Activated T-cell treated with anti-CD3 and anti-CD28 coated beads for 1 hour (primary cell): ENCODE measurements around the gene IGSF23.

ENCODE experiments used
- DNase-seq: peaks from one replicate; pipeline ENCODE4 v3.0.0-alpha.2; 2020; ENCODE audit warnings: low read depth

The IGSF23 gene, protein sequence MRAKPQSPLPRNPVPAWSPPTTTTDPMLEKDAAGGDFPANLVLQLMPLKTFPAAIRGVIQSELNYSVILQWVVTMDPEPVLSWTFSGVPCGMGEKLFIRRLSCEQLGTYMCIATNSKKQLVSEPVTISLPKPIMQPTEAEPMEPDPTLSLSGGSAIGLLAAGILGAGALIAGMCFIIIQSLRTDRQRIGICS

DNA sequence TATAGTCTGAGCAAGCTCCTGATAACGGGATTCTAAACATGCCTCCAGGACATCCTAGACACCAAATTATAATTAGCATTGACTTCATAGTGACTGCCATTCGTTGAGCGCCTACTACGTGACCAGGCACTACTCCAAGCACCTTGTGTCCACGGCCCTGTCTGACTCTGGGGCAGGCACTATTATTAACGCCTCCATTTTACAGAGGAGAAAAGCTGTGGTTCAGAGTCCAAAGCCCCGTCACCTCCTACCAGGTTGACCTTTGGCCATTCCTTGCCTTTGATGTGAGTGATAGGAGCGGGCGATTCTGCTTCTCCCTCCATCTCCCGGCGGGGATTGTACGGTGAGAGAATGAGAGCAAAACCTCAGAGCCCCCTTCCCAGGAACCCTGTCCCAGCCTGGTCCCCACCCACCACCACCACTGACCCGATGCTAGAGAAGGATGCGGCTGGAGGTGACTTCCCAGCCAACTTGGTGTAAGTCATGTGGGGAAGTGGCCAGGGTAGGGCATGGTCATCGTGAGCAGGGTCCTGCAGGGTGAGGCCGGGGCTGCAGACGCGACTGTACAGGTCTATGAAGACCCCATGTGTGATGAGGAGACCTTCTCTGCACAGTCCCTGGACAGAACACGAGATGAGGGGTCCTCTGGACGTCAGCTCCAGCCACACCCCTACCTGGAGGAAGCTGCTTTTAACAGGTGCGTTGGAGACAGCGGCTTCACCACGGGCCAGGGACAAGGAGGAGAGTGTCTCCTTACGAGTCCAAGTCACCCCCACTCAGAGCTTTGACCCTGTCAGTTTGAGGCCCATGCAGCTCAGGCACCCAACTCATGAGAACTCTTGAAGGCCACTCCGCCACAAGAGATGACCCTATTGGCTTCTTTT lies at the start of gene IGSF23:
IGSF23 (plus strand) TSS at position 269 of the 884 bp plus-strand sequence; CDS start at position 352, 83 bp downstream.
- no peak for DNase-seq

DNA sequence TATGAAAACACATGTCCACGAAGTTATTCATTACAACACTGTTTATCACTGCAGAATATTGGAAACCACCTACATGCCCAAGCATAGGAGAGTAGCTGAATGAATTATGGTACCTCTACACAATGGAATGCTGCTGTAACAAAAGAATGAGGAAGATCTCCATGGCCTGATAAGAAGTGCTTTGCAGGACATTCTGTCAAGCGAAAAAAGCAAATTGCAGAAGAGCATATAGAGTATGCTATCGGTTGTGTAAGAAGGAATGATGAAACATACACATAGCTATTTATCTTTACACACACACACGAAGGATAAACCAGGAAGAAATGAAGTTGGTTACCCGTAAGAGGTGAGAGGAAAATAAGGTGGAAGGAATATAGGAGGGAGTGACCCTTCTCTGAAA lies 46.4 kb upstream of the IGSF23 start:
- no peak for DNase-seq

DNA sequence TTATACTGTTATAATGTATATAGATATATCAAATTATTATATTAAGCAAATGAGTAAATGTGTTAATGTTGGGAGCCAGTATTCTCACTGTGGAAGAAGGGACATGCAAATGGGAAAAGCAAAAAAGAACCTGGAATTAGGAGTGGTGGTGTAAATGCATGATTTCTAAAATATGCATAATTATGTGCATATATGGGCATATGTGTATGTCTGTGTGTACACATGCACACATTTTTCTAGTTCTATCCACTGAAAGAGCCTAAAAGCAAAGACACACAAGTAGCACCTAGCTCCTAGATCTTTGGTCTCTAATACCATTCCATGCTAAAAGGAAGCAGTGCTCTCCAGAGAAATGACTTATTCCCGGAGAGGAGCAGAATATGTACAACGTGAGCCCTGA lies 45.6 kb upstream of the IGSF23 start:
- no peak for DNase-seq

DNA sequence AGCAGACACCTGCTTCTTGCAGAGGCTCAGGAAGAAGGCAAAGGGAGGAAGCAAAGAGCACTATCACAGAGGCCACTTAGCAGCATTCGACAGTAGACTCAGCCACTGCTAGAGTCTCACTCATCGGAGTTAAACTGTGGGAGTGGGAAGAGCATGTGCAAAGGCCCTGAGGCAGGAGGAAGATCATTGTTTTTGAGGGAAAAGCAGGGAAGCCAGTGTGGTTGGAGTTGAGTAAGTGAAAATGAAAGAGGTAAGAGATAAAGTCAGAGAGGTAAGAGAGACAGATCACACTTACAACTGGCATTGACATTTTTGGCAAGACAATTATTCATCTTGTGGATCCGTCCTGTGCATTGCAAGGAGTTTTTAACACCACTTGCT lies 42.8 kb upstream of the IGSF23 start:
- DNase-seq: no peak

DNA sequence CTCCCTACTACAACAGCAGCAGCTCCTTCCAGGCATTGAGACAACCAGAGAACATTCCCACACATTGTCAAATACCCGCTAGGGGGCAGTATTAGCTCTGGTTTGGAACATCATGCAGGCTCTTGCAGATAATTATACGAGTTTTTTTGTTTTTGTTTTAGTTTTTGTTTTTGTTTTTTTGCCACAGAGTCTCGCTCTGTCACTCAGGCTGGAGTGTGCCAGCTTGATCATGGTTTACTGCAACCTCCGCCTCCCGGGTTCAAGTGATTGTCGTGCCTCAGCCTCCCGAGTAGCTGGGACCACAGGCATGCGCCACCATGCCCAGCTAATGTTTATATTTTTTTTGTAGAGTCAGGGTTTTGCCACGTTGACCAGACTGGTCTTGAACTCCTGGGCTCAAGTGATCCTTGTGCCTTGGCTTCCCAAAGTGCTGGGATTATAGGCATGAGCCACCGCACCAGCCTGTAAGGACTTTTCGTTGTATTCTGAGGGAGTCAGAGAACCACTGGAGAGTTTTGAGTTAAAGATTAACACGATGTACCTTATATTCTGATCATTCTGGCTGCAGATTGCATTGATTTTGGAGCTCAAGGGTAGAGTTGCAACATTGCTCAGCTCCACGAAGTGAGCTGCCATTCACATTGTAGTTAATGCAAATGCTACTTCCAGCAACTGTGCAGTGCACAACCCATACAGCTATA lies 42.2 kb upstream of the IGSF23 start:
- DNase-seq: peak; percentile 18

DNA sequence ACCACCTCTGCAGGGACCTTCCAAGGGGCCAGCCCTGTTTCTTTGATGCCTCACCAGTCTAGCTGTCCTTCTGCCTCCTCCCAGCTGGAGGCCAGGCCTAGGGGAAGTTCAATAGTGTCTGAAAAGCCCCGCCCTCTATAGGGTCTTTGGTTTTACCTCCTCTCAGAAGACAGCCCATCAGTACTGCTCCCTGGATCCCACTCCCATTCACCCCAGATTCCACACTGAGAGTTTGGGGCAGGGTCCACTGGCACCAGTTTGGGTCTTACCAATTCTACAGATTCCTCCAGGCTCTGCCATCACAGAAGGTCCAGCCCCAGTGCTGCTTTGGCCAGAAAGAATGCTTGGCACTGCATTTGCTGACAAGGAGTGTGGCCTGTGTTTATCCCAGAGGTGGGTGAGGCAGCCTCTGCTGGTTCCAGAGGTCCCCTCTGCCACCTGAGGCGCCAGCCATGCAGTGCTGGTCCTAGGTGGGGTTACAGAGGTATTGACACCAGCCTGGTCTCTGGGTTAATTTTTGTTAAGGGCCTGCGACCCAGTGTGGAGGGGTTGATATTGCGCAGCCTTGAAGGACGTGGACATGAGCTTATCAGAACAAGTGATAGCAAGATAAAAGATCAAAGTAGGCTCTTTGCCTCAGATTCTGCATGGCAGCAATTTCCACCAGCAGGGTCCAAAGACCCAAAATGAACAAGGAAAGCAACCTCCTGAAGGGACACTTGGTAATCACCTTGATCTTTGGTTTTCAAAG lies 41.4 kb upstream of the IGSF23 start:
- DNase-seq: no peak

DNA sequence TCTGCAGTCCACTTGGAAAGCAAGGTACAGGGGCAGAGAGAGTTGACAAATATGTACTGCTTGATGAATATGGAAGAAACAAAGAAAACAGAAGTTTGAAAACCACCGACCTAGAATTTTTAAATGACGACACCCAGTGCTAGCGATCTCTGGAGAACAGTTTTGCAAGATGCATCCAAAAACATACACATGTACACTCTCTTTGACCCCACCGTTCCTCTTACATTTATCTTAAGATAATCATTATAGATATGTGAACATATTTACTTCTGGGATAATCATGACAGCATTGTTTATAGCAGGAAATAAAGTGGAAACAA lies 40.8 kb upstream of the IGSF23 start:
- DNase-seq: no peak

DNA sequence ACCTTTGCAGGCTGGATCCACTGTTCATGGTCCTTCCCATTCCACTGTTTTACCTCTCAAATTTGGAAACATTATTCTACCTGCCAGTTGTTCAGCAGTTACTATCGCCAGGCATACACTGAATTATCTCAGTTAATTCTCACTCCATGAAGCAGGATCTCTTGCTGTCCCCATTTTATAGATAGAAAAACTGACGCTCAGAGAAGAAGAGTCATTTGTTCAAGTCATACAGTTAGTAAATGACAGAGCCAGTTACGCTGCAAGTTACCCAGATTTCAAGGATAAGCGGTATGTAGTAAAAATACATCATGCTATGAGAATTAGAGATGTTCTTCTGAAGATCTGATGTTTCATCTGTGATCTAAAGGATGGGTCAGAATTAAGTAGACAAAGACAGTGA lies 40.2 kb upstream of the IGSF23 start:
- DNase-seq: no peak

DNA sequence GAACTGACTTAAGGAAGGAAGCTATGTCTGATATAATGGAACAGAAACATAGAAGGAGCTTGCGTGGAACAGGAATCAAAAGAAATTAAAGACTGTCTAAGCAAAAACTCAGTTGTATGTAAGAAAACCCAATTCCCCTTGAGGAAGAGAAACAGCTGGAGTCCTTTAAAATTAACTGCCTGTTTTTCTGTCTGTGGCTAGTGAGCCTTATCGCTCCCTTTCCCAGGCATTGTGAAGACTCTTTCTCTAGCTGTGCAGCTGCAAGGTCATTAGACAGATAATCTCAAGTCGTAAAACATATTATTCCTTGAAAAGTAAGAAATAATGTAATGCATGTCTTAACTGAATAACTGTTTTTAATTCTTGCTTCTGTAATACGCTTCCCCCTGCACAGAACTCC lies 39.7 kb upstream of the IGSF23 start:
- DNase-seq: no peak

DNA sequence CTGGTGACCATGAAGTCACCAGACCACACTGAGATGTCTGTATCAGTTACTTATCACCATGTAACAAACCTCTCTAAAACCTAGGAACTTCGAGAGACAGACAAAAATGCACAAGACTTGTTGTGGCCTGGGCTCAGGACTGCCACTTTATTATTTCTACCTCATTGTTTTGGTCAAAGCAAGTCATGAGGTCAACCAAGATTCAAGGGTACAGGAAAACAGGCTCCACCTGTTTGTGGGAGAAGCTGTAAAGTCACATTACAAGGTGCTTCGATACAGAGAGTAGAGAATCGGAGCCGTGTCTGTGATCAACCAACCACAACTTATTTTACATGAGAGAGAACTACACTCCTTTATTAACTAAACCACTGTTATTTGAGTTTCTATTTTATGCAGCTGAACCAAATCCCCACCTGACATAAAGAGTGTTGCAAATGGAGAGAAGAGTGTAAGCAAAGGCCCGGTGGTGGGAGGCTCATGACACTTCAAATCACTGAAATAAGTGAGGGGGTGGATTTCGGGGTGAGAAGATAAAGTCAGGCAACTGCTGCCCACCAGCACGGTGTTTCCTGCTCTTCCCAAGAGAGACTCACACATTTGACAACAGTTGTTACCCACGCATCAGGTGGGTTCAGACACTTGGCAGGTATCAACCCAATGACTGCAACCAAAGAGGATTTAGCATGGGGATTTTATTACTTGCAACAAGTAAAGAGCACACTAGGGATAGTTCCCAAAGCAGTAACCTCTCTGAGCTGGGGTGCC lies 39.0 kb upstream of the IGSF23 start:
- DNase-seq: no peak

DNA sequence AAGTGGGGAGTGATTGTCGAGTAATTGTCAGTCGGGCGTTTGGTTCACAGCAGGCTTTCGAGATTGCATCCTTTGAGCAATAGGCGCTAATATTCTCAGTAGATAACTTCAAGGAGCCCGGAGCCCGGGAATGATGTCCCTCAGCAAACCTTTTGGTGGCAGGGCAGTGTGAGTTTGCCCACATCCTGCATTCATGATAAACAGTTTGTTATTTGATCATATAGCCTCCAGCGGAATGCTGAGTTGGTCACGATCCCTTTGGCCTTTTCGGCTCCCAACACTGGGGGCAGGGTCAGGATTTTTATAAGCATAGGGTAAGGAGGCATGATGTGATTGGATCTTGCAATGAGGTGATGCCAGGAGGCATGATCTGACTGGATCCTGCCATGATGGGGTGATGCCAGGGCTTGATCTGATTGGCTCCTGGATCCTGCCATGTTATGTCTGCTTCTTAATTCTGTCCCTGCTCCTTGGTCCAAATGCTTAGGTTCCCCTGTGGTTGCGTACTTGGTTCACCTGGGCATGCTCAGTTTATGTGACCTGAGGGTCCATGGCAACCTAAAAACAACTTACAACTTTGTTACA lies 38.2 kb upstream of the IGSF23 start:
- no peak for DNase-seq

DNA sequence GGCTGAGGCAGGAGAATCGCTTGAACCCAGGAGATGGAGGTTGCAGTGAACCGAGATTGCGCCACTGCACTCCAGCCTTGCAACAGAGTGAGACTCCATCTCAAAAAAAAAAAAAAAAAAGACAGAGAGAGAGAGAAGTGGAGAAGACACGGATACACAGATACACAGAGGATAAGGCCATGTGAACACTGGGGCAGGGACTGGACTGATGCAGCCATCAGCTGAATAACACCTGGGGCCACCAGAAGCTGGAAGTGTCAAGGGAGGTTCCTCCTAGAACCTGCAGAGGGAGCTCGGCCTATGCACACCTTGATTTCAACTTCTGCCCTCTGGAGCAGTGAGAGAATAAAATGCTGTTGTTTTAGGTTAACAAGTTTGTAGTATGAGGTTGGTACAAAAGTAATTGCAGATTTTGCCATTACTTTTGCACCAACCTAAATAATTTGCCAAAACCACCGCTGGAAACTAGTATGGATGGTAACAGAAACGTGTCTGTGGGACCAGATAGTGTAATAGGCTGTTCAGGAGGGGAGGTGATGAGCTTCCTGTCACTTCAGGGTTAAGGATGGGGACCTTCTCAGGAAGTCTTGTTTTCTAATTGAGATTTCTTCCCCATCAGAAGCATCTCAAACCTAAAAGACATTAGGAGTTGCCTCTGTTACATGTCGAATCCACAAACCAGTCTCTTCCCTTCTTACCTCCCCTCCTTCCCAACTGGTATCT lies 36.4 kb upstream of the IGSF23 start:
- no peak for DNase-seq

DNA sequence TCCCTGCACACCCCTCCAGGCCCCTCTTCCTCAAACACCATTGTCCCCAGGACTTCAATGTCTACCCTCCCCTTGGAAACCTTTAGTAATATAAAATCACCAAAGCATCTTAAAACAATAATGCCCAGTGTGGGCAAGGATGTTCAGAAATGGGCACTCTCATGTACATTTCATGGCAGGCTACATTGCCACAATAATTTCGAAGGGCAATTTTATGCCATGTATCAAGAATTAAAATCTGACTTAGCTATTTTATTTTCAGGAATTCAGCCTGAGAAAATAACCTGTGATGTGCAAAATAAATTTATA lies 35.8 kb upstream of the IGSF23 start:
- DNase-seq: no peak

DNA sequence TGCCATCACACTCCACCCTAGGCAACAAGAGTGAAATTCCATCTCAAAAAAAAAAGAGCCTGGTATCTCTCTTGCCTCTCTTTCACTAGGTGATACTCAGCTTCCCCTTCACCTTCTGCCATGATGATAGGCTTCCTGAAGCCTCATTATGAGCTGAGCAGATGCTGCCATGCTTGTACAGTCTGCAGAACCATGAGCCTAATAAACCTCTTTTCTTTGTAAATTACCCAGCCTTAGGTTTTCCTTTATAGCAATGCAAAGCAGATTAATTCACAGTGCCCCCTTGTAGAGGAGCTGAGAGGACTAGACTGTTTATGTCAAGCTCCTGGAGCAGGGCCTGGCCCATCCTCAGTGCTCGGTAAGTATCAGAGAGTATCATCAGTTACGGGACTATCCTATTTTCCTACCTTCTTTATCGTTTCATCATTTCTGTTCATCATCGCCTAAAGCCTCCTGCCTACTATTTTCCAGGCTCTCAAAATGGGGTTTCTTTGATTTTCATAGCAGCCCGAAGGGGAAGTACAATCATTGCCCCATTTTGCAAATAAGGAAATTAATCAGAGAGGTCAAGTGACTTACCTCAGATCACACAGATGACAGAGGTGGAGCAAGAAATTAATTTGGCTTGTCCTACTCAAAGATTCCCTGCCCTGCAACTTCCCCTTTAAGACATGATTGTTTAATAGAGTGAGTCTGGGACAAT lies 33.5 kb upstream of the IGSF23 start:
- no peak for DNase-seq

DNA sequence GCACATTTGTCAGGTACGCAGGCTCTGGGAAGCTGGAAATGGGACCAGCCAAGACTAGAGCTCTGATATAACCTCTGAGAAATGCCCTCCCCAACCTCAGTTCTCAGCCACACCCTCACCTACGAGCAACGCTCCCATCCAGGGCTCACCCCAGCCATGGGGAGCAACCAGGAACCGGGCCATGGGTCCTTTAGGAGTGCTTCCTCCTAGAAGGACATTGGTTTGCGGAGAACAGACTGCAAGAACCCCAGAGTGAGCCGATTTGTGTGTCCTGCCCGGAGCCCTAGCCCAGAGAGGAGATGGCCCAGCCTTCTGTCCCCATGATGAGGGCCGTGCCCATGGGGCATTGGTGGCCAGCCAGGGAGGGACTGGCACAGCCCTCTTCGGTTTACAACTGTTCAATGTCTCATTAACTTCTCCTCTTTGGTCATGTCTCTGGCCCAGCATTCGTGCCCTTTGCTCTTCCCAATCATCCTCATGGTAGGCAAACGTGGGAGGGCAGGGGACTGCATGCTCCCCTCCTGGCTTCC lies 32.9 kb upstream of the IGSF23 start:
- DNase-seq: no peak

DNA sequence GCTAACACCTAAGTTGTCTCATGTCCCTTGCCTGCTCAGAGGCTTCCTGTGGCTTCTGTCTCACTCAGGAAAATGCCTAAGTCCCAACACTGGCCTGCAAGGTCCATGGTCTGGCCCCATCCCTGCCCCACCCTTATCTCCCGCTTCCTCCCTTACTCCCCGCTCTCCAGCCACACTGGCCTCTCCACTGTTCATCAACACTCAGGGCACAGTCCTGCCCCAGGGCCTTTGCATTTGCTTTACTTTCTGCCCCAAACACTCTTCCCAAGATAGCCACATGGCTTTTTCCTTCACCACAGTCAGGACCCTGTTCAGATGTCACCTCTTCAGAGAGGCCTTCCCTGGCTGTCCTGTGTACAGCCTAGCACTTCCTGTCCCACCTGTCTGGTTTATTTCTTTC lies 32.1 kb upstream of the IGSF23 start:
- no peak for DNase-seq

DNA sequence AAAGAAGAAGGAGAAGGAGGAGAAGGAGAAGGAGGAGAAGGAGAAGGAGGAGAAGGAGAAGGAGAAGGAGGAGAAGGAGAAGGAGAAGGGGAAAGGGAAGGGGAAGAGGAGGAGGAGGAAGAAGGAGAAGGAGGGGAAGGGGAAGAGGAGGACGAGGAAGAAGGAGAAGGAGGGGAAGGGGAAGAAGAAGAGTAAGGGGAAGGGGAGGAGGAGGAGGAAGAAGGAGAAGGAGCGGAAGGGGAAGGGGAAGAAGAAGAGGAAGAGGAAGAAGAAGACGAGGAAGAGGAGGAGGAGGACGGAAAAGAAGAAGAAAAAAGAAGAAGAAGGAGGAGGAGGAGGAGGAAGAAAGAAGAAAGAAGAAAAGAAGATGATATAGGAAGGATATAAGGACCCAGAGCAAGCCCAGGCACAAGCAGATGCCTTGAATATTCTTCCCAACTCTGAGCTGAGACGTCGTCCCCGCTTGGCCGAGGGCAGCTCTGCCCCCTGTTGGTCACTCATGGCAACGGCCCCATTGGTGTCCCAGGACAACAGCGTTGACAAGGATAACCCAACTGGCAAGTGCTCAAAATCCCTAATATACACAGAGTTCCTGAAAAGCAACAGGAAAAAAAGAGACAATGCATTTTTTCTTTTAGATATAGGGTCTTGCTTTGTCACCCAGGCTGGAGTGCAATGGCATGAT lies 30.6 kb upstream of the IGSF23 start:
- DNase-seq: no peak

DNA sequence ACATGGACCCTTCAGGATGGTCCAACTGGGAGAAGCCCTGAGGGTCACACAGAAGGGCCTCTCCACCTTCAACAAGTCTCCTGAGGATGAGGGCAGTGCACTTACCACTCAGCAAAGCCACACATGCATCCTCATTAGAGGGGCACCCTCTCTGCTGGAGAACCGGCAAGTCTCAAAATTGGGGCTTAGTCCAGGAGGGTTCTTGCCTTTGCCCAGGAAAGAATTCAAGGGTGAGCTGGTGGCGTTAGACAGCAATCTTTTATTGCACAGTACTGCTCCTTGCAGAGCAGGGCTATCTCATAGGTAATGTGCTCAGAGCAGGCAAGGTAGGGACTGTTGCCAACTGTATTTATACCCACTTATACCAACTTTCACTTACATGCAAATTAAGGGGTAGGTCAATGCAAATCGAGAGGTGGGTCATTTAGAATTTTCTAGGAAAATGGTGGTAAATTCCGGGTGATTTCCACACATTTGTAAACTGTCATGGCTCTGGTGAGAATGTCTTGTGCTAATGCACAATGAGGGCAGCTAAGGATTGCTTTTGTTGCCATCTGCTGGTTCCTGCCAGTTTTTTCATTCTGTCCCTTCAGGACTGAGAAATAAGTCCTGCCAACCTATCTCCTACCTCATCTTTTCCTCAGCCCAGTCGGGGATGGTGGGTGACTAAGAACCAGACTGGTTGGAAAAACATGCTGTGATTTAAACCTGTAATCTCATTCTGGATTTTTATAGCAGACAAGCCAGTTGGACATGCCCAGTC lies 27.8 kb upstream of the IGSF23 start:
- DNase-seq: no peak
